ENCODE results near the gene CASP8AP2.

- TF ChIP-seq SP2 (CRISPR knock-in tag; IDR thresholded peaks at IDR 0.05) = no peak
- TF ChIP-seq, protein P1, sequence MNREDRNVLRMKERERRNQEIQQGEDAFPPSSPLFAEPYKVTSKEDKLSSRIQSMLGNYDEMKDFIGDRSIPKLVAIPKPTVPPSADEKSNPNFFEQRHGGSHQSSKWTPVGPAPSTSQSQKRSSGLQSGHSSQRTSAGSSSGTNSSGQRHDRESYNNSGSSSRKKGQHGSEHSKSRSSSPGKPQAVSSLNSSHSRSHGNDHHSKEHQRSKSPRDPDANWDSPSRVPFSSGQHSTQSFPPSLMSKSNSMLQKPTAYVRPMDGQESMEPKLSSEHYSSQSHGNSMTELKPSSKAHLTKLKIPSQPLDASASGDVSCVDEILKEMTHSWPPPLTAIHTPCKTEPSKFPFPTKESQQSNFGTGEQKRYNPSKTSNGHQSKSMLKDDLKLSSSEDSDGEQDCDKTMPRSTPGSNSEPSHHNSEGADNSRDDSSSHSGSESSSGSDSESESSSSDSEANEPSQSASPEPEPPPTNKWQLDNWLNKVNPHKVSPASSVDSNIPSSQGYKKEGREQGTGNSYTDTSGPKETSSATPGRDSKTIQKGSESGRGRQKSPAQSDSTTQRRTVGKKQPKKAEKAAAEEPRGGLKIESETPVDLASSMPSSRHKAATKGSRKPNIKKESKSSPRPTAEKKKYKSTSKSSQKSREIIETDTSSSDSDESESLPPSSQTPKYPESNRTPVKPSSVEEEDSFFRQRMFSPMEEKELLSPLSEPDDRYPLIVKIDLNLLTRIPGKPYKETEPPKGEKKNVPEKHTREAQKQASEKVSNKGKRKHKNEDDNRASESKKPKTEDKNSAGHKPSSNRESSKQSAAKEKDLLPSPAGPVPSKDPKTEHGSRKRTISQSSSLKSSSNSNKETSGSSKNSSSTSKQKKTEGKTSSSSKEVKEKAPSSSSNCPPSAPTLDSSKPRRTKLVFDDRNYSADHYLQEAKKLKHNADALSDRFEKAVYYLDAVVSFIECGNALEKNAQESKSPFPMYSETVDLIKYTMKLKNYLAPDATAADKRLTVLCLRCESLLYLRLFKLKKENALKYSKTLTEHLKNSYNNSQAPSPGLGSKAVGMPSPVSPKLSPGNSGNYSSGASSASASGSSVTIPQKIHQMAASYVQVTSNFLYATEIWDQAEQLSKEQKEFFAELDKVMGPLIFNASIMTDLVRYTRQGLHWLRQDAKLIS (CRISPR knock-in tag; IDR thresholded peaks at IDR 0.05) = no peak
- TF ChIP-seq CHD2 (IDR thresholded peaks at IDR 0.05; ENCODE audit: low read depth, low read length) = no peak
- TF ChIP-seq, protein P2, sequence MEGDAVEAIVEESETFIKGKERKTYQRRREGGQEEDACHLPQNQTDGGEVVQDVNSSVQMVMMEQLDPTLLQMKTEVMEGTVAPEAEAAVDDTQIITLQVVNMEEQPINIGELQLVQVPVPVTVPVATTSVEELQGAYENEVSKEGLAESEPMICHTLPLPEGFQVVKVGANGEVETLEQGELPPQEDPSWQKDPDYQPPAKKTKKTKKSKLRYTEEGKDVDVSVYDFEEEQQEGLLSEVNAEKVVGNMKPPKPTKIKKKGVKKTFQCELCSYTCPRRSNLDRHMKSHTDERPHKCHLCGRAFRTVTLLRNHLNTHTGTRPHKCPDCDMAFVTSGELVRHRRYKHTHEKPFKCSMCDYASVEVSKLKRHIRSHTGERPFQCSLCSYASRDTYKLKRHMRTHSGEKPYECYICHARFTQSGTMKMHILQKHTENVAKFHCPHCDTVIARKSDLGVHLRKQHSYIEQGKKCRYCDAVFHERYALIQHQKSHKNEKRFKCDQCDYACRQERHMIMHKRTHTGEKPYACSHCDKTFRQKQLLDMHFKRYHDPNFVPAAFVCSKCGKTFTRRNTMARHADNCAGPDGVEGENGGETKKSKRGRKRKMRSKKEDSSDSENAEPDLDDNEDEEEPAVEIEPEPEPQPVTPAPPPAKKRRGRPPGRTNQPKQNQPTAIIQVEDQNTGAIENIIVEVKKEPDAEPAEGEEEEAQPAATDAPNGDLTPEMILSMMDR (CRISPR knock-in tag; IDR thresholded peaks at IDR 0.05) = no peak
- no peak for TF ChIP-seq GABPA (IDR thresholded peaks at IDR 0.05; ENCODE audit: low read depth, low read length)
- TF ChIP-seq GABPA (CRISPR knock-in tag; IDR thresholded peaks at IDR 0.05; ENCODE audit: low read depth) = no peak
- no peak for TF ChIP-seq CHD4 (IDR thresholded peaks at IDR 0.05; ENCODE audit: borderline replicate concordance, low read length)
- no peak for TF ChIP-seq POLR2A (IDR thresholded peaks at IDR 0.05; ENCODE audit: insufficient read depth in 1 of 2, low read depth in 2 of 2, low read length in 2 of 2)
- no peak for TF ChIP-seq RNF2 (conservative IDR thresholded peaks at IDR 0.05; ENCODE audit: low read depth)
- no peak for TF ChIP-seq NFATC3 (CRISPR knock-in tag; IDR thresholded peaks at IDR 0.05)
- TF ChIP-seq POLR2AphosphoS5 (IDR thresholded peaks at IDR 0.05; ENCODE audit: low read depth, low read length) = no peak
- no peak for TF ChIP-seq ZNF296 (CRISPR knock-in tag; conservative IDR thresholded peaks at IDR 0.05)
- TF ChIP-seq ZNF569 (CRISPR knock-in tag; IDR thresholded peaks at IDR 0.05; ENCODE audit: borderline replicate concordance) = no peak
- TF ChIP-seq PHF21A (CRISPR knock-in tag; IDR thresholded peaks at IDR 0.05) = no peak
Observed at GRCh38 chr6:89917801-89918366, 88.2 kb downstream of the CASP8AP2 start.

All from HepG2 (cell line).